ENCODE results near the gene RASSF8.

DNA sequence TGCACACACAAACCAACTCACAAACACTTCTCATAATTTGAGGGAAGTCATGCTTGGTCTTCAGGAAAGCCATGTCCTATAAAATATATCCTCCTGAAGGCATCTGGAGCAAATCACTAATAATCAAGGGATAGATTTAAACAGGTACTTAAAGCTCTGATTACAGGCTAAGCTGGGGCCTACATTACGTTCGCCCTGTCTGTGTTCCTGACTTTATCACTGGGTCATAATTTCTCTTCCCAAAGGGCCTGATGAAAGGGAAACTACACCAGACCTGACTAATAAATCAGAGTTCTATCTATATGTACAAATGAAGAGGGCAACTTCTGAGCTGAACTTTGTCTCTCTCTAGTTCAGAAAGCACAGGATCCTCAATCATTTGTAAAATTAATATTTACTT lies 43.9 kb upstream of the RASSF8 start:
- TF ChIP-seq POLR2A (IDR thresholded peaks at IDR 0.05; ENCODE audit: extremely low read depth, insufficient read length), result no peak
- TF ChIP-seq, protein P1, sequence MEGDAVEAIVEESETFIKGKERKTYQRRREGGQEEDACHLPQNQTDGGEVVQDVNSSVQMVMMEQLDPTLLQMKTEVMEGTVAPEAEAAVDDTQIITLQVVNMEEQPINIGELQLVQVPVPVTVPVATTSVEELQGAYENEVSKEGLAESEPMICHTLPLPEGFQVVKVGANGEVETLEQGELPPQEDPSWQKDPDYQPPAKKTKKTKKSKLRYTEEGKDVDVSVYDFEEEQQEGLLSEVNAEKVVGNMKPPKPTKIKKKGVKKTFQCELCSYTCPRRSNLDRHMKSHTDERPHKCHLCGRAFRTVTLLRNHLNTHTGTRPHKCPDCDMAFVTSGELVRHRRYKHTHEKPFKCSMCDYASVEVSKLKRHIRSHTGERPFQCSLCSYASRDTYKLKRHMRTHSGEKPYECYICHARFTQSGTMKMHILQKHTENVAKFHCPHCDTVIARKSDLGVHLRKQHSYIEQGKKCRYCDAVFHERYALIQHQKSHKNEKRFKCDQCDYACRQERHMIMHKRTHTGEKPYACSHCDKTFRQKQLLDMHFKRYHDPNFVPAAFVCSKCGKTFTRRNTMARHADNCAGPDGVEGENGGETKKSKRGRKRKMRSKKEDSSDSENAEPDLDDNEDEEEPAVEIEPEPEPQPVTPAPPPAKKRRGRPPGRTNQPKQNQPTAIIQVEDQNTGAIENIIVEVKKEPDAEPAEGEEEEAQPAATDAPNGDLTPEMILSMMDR (IDR thresholded peaks at IDR 0.05; ENCODE audit: low read depth, low read length), result no peak
- TF ChIP-seq MYC (IDR thresholded peaks at IDR 0.05; ENCODE audit: low read depth, low read length), result no peak
